Measurements from ENCODE around the gene RBM20. TPM values are rescaled to one million over a fixed set of nuclear protein-coding genes. Genes with fewer than 3 reads are reported as not detected.

Gene RBM20
- total and polyA plus RNA-seq, 2 of the 13 experiments (the other 11 are each of a cell fraction or from before 2014, with no cell fraction given): 0.02 to 0.22 TPM

GRCh38 chr10:110805292-110805691 is 161.2 kb downstream of the RBM20 start (continued):
- TF ChIP-seq CSRNP1 (CRISPR knock-in tag; IDR thresholded peaks at IDR 0.05): no peak

GRCh38 chr10:110806335-110806734 is 162.2 kb downstream of the RBM20 start:
- in situ Hi-C loops (cut with HindIII; ENCODE audit: extremely low pct_ligation_motif_present, low pct_unique_long_range_greater_than_20kb) (loop anchor here (5.0 kb wide), 1 partner anchor 96 kb away; no protein-coding TSS in a partner anchor), intact Hi-C loops (cut with micrococcal nuclease; ENCODE audit: unreplicated experiment) (no loop called here)
- H3K9ac ChIP-seq (ENCODE audit: insufficient read depth, low read depth, low read length): no peak overlapping the region
- ATAC-seq (no peak), FAIRE-seq (no peak), DNase-seq (ENCODE audit: low spot score) (no peak)
- peaks cover 22% of the 10 kb centered on the region for H3K4me1 ChIP-seq (ENCODE audit: insufficient read depth, low read length)
- H3K27me3 ChIP-seq (ENCODE audit: control insufficient read depth in 1 of 2, insufficient read depth in 2 of 2, low read length in 2 of 2): peaks cover 2 to 14% of the 10 kb centered on the region in 2 experiments; a peak in 2 of 5 replicates
- BruUV-seq (replicated peaks): no TSS peak
- H3K36me3 ChIP-seq (replicated peaks in 1 of 2; ENCODE audit: control insufficient read depth in 1 of 2, insufficient read depth in 2 of 2, low read length in 2 of 2): no peaks in the 10 kb centered on the region
- WGBS (ENCODE audit: low lambda C conversion rate): 41% methylated on average over 4 of the region's 4 CpGs
- no peak overlapping the region for H3K4me2 ChIP-seq (ENCODE audit: low read depth, low read length)
- no peak for TF ChIP-seq ZNF530 (CRISPR knock-in tag; IDR thresholded peaks at IDR 0.05; ENCODE audit: low read depth)
- no peak for TF ChIP-seq SIX4 (CRISPR knock-in tag; IDR thresholded peaks at IDR 0.05)
- no peak for TF ChIP-seq PATZ1 (CRISPR knock-in tag; IDR thresholded peaks at IDR 0.05)
- no peak for TF ChIP-seq ZNF160 (CRISPR knock-in tag; IDR thresholded peaks at IDR 0.05)
- TF ChIP-seq ATRX (CRISPR knock-in tag; IDR thresholded peaks at IDR 0.05; ENCODE audit: borderline replicate concordance): no peak
- no peak for TF ChIP-seq SIN3B (IDR thresholded peaks at IDR 0.05; ENCODE audit: low read length)
- no peak for TF ChIP-seq CAMTA2 (CRISPR knock-in tag; IDR thresholded peaks at IDR 0.05; ENCODE audit: borderline replicate concordance)
- no peak overlapping the region for H3K4me3 ChIP-seq (replicated peaks in 1 of 3; ENCODE audit: insufficient read depth in 1 of 3, low read depth in 2 of 3, low read length in 3 of 3)
- H3K27ac ChIP-seq (ENCODE audit: extremely low read length, insufficient read depth, low read length): no peak overlapping the region
- H3K79me2 ChIP-seq (ENCODE audit: insufficient read depth, low read length): no peaks in the 10 kb centered on the region
- H2AFZ ChIP-seq (ENCODE audit: low read length): no peak overlapping the region
- POLR2A ChIA-PET: interaction anchor here (1.0 kb wide), 1 partner anchor 40 kb away, joined by 3 read pairs; no protein-coding TSS in a partner anchor
- CTCF ChIA-PET (ENCODE audit: low intra/inter-chr PET ratio, low total read pairs): no interaction called here
- H4K20me1 ChIP-seq (ENCODE audit: insufficient read depth, low read length): no peaks in the 10 kb centered on the region
- H3K9me3 ChIP-seq (ENCODE audit: low read length): no peaks in the 10 kb centered on the region
